UCSD-AML1 (cell line): Measurements from ENCODE around the gene PCDHB14.

Experiments
- DNase-seq: peaks from one replicate; lab custom pipeline; 2025; ENCODE audit not compliant: unreplicated experiment; lab: John Stamatoyannopoulos, UW

PCDHB14 gene

GRCh38 chr5:141272906-141273305 is 49.8 kb downstream of the PCDHB14 start:
- no peak for DNase-seq
